Upper lobe of right lung (tissue), 1 donor: ENCODE results near the gene DDX59. TPM values are rescaled to one million over a fixed set of nuclear protein-coding genes. Genes with fewer than 3 reads are reported as not detected.

Source experiments
- ATAC-seq: fragments of 200-7000 bp; cut with Tn5 transposase; one replicate; pipeline ENCODE4 v1.9.1; 2020; ENCODE audit warnings: mild to moderate bottlenecking, moderate library complexity
- DNase-seq: peaks from one replicate; pipeline ENCODE4 v3.0.0-alpha.2; 2020
- H3K27ac ChIP-seq: fragments of 200-600 bp; one replicate; pipeline ENCODE4 v1.8.0; 2022
- H3K27me3 ChIP-seq: fragments of 200-600 bp; one replicate; pipeline ENCODE4 v1.8.0; 2022; ENCODE audit warnings: mild to moderate bottlenecking
- H3K36me3 ChIP-seq: fragments of 200-600 bp; one replicate; pipeline ENCODE4 v1.8.0; 2022
- H3K4me1 ChIP-seq: fragments of 200-600 bp; one replicate; pipeline ENCODE4 v1.8.0; 2022
- H3K4me3 ChIP-seq: fragments of 200-600 bp; one replicate; pipeline ENCODE4 v1.8.0; 2022; ENCODE audit warnings: mild to moderate bottlenecking
- H3K9me3 ChIP-seq: fragments of 200-600 bp; one replicate; pipeline ENCODE4 v1.8.0; 2022
- CTCF ChIP-seq: fragments of 200-600 bp; IDR thresholded peaks from one replicate; pipeline ENCODE4 v1.8.0; 2022; ENCODE audit warnings: antibody characterized with exemption
- intact Hi-C: fragments of 100-400 bp; cut with DNase I; formaldehyde crosslinking; loops from one replicate; pipeline ENCODE4 v1.11.0; 2022
- total RNA-seq: library from RNA; stranded (reverse); fragmentation: NEBNext Ultra II Directional; extraction: Animal tissue kit (Norgen Biotek cat#: 25700); gene quantifications from one replicate; pipeline ENCODE4 v1.2.1, GENCODE V29; 2021
- donor health status: DM: no; HTN: yes; CAD: no; lungs with severe emphysema.

The DDX59 gene
- total RNA-seq, 1 donor from 2014 or later = 14.9 TPM

- Histone ChIP-seq H3K27ac (no peak overlapping the region), H3K4me1 (peaks cover 9% of the 10 kb centered on the region), H3K36me3 (no peaks in the 10 kb centered on the region), H3K4me3 (no peak overlapping the region), H3K27me3 (no peaks in the 10 kb centered on the region), H3K9me3 (no peaks in the 10 kb centered on the region)
- no peak for ATAC-seq
- TF ChIP-seq CTCF = no peak
- intact Hi-C loops = no loop called here
- no peak for DNase-seq
These were observed 5.8 kb upstream of the DDX59 start for GRCh38 chr1:200675588-200675852.

- H3K4me1 ChIP-seq = peaks cover 10% of the 10 kb centered on the region
- H3K9me3 ChIP-seq = no peaks in the 10 kb centered on the region
- H3K27me3 ChIP-seq = no peaks in the 10 kb centered on the region
- intact Hi-C loops = no loop called here
- H3K27ac ChIP-seq = no peak overlapping the region
- no peak overlapping the region for H3K4me3 ChIP-seq
- no peak for ATAC-seq
- TF ChIP-seq CTCF = no peak
- no peaks in the 10 kb centered on the region for H3K36me3 ChIP-seq
- no peak for DNase-seq
These were observed 5.3 kb upstream of the DDX59 start for GRCh38 chr1:200674838-200675587.

GRCh38 chr1:200673952-200674823 lies 4.5 kb upstream of the DDX59 start:
- DNase-seq (no peak), ATAC-seq (no peak)
- H3K9me3 ChIP-seq = no peaks in the 10 kb centered on the region
- no peaks in the 10 kb centered on the region for H3K36me3 ChIP-seq
- H3K4me3 ChIP-seq = no peak overlapping the region
- H3K27me3 ChIP-seq = no peaks in the 10 kb centered on the region
- no peak overlapping the region for H3K27ac ChIP-seq
- TF ChIP-seq CTCF = no peak
- H3K4me1 ChIP-seq = peaks cover 10% of the 10 kb centered on the region
- intact Hi-C loops = no loop called here

- Histone ChIP-seq H3K27ac (peak overlapping the region; percentile 100), H3K4me3 (no peak overlapping the region)
- intact Hi-C loops = no loop called here
These were observed 1.6 kb upstream of the DDX59 start for GRCh38 chr1:200671235-200671786.

More at GRCh38 chr1:200671235-200671786, 1.6 kb upstream of the DDX59 start:
- no peak for TF ChIP-seq CTCF
- Histone ChIP-seq H3K4me1 (peaks cover 21% of the 10 kb centered on the region), H3K9me3 (no peaks in the 10 kb centered on the region), H3K36me3 (no peaks in the 10 kb centered on the region), H3K27me3 (no peaks in the 10 kb centered on the region)
- ATAC-seq = no peak
- no peak for DNase-seq
